ENCODE results near the gene NUDT8. TPM values are rescaled to one million over a fixed set of nuclear protein-coding genes. Genes with fewer than 3 reads are reported as not detected.

The NUDT8 gene
- total RNA-seq, 1 experiment from 2014 or later: 6.9 TPM

- peak; percentile 90 for TF ChIP-seq CTCF (IDR thresholded peaks at IDR 0.05; ENCODE audit: unreplicated experiment)
- ChIA-PET POLR2A (interaction anchor here (1.5 to 2.4 kb wide), 4 partner anchors 21 to 32 kb away, joined by 4 to 16 read pairs (median 8); partner anchors contain the start of gene GSTP1), CTCF (interaction anchor here (0.5 to 3.0 kb wide), 11 partner anchors 13 to 505 kb away, joined by 3 to 12 read pairs (median 3); partner anchors contain the start of genes GSTP1 and TMEM134)
- H3K36me3 Mint-ChIP-seq (ENCODE audit: insufficient read depth, unreplicated experiment): peaks cover 21% of the 10 kb centered on the region
- intact Hi-C loops (cut with micrococcal nuclease): no loop called here
- H3K27me3 Mint-ChIP-seq (ENCODE audit: insufficient read depth, unreplicated experiment): peaks cover 19% of the 10 kb centered on the region
- peak overlapping the region; percentile 79 for H3K27ac Mint-ChIP-seq (ENCODE audit: low read depth, unreplicated experiment)
- no peaks in the 10 kb centered on the region for H3K9me3 Mint-ChIP-seq (ENCODE audit: unreplicated experiment)
- BruUV-seq (replicated peaks): no TSS peak
- peak; percentile 54 for DNase-seq (ENCODE audit: unreplicated experiment)
- H3K4me1 Mint-ChIP-seq (ENCODE audit: insufficient read depth, unreplicated experiment): peaks cover 4% of the 10 kb centered on the region
- H3K4me3 Mint-ChIP-seq (ENCODE audit: unreplicated experiment): peak overlapping the region; percentile 53
These were observed 15.6 kb downstream of the NUDT8 start for GRCh38 chr11:67613960-67614715.

GRCh38 chr11:67613313-67613959 is 16.3 kb downstream of the NUDT8 start:
- intact Hi-C loops (cut with micrococcal nuclease): no loop called here
- ChIA-PET POLR2A (interaction anchor here (0.7 to 2.4 kb wide), 5 partner anchors 20 to 42 kb away, joined by 3 to 16 read pairs (median 5); partner anchors contain the start of gene GSTP1), CTCF (interaction anchor here (0.5 to 3.0 kb wide), 6 partner anchors 14 to 145 kb away, joined by 3 to 12 read pairs (median 4); partner anchors contain the start of genes NUDT8 and TMEM134)
- Mint-ChIP-seq H3K4me1 (ENCODE audit: insufficient read depth, unreplicated experiment) (peaks cover 4% of the 10 kb centered on the region), H3K4me3 (ENCODE audit: unreplicated experiment) (peak overlapping the region; percentile 53), H3K27me3 (ENCODE audit: insufficient read depth, unreplicated experiment) (peaks cover 19% of the 10 kb centered on the region), H3K9me3 (ENCODE audit: unreplicated experiment) (no peaks in the 10 kb centered on the region), H3K36me3 (ENCODE audit: insufficient read depth, unreplicated experiment) (peaks cover 28% of the 10 kb centered on the region), H3K27ac (ENCODE audit: low read depth, unreplicated experiment) (peak overlapping the region; percentile 79)
- no peak for DNase-seq (ENCODE audit: unreplicated experiment)
- BruUV-seq (replicated peaks): no TSS peak
- no peak for TF ChIP-seq CTCF (IDR thresholded peaks at IDR 0.05; ENCODE audit: unreplicated experiment)

- TF ChIP-seq CTCF (IDR thresholded peaks at IDR 0.05; ENCODE audit: unreplicated experiment): no peak
- Mint-ChIP-seq H3K36me3 (ENCODE audit: insufficient read depth, unreplicated experiment) (peaks cover 31% of the 10 kb centered on the region), H3K4me3 (ENCODE audit: unreplicated experiment) (no peak overlapping the region), H3K4me1 (ENCODE audit: insufficient read depth, unreplicated experiment) (peaks cover 4% of the 10 kb centered on the region), H3K27ac (ENCODE audit: low read depth, unreplicated experiment) (no peak overlapping the region), H3K27me3 (ENCODE audit: insufficient read depth, unreplicated experiment) (peaks cover 13% of the 10 kb centered on the region), H3K9me3 (ENCODE audit: unreplicated experiment) (no peaks in the 10 kb centered on the region)
- intact Hi-C loops (cut with micrococcal nuclease): no loop called here
- BruUV-seq (replicated peaks): no TSS peak
- POLR2A ChIA-PET: interaction anchor here (0.6 to 2.4 kb wide), 3 partner anchors 29 to 43 kb away, joined by 3 to 16 read pairs (median 5); partner anchors contain the start of gene GSTP1
- DNase-seq (ENCODE audit: unreplicated experiment): no peak
- CTCF ChIA-PET: interaction anchor here (1.0 to 3.0 kb wide), 2 partner anchors 14 to 40 kb away, joined by 3 to 12 read pairs; no protein-coding TSS in a partner anchor
These were observed 17.0 kb downstream of the NUDT8 start for GRCh38 chr11:67612751-67613150.
